T1000 (cell line): ENCODE measurements around the gene XPO5.
"Not testable (repeated sequence)": the region's sequence is repeated elsewhere in the genome, so short reads cannot be mapped to it uniquely, and the experiment has no call there.

Experiments
- DNase-seq: peaks from one replicate; lab custom pipeline; 2025; ENCODE audit warnings: mixed read lengths; lab: John Stamatoyannopoulos, UW

XPO5 gene

DNA sequence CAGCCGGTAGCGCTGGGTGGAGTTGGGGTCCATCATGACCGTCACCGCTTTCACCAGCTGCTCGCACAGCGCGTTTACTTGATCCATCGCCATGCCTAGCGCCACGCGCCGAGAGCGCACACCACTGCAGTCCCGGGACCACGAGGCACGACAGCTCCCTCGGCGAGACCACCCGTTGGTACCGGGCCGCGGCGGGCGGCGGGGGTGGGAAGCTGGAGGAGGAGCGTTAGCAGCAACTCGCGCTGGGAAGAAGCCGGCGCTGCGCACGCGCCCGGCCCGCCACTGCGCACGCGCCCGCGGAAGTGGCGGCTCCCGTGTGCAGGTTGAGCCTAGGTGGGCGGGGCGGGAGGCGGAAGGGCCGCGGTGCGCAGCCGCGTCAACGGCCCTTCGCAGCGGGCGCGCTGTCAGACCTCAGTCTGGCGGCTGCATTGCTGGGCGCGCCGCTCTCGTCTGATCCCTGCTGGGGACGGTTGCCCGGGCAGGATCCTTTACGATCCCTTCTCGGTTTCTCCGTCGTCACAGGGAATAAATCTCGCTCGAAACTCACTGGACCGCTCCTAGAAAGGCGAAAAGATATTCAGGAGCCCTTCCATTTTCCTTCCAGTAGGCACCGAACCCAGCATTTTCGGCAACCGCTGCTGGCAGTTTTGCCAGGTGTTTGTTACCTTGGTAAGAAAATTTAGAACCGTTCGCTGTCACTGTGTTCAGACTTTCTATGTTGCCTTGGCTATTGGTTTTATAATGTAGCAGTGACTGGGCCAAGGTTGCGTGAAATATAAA, at the start of gene XPO5, which contains the start of gene POLH:
XPO5 (minus strand) TSS at position 267 of the 780 bp plus-strand sequence; CDS start at position 93, 174 bp downstream.
POLH (plus strand) TSS at position 414 of the 780 bp plus-strand sequence. CDS start 6,135 bp downstream, outside the sequence.
- DNase-seq = peak; percentile 88

DNA sequence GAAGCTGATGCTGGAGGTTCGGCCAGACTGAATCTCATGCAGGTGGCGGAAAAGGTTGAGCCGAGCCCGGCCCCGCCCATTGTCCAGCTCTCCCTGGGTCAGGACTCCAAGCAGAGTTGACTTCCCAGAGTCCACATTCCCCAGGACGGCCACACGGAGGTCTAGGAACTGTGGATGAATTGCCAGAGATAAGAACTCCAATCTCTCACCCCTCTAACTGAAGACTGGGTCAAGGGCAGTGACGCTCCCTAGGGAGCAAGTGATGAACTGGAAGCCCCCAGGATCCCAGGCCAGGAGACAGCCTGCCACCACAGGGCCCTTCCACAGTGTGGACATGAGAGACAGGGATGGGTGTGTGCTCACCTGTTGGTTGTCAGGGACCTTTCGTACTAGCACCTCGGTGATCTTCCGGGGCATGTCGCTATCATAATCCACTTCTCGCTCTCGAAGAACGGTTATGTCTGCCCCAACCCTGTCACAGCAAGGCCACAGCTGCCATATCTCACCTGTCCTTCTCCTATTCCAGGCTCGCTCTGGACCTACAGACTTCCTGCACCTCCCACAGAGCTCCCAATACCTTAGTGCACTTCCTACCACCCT, 49.7 kb upstream of the XPO5 start:
- no peak for DNase-seq

GRCh38 chr6:43624786-43625288, 49.0 kb upstream of the XPO5 start:
- DNase-seq = no peak

DNA sequence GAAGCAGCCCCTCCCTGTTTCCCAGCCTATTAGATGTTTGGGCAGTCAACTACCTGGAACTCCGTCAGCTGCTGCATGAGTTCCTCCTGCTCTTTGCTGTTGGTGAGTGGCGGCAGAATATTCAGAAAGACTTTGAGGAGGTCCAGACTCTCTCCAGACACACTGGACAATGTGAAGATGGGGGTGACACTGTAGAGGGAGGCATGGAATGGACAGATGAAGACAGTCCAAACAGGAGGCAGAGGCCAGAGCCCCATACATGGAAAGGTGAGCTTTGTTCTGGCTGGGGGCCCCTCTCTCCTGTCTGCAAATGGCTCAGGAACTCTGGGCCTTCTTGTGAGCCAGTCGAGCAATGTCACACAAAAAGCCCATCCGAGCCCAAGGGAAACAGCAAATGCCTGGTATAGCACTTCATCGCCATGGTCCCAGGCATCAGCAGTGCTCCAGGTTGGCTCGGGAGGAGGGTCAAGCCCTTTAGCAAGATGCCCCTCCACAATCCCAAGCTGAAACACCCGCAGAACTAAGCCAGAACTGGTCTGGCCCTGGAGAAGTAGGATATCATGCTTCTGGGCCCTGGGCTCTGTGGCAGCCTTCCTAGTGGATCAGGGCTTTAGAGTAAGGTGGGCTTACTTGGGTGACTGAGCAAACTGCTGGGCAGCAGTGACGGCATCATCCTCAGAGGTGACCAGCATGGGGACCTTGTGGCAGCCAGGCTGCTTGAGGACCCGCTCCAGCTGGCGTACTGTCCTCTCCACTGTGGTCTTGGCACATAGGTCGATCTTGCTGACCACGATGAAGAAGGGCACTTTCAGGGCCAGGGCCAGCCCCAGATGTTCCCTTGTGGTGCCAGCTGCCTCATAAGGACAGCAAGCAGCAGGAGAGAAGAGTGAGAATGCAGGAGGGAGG, 48.3 kb upstream of the XPO5 start:
- no peak for DNase-seq

GRCh38 chr6:43622541-43622940, 46.7 kb upstream of the XPO5 start:
- DNase-seq = no peak

DNA sequence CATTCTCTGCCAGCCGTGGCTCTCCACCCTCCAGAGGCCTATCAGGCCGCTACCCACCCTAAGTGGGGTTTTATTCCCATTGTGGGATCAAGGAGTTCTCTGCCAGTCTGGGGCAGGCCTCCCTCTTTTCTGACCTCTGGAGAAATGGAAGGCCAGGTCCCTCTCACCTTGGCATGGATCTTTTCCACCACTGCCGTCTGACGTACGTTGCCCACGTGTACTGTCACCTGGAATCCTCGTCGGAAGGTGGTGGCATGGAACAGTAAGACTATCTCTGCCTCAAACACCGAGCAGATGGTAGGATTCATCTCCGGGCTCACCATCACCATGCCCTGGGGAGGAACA, 46.0 kb upstream of the XPO5 start:
- no peak for DNase-seq

DNA sequence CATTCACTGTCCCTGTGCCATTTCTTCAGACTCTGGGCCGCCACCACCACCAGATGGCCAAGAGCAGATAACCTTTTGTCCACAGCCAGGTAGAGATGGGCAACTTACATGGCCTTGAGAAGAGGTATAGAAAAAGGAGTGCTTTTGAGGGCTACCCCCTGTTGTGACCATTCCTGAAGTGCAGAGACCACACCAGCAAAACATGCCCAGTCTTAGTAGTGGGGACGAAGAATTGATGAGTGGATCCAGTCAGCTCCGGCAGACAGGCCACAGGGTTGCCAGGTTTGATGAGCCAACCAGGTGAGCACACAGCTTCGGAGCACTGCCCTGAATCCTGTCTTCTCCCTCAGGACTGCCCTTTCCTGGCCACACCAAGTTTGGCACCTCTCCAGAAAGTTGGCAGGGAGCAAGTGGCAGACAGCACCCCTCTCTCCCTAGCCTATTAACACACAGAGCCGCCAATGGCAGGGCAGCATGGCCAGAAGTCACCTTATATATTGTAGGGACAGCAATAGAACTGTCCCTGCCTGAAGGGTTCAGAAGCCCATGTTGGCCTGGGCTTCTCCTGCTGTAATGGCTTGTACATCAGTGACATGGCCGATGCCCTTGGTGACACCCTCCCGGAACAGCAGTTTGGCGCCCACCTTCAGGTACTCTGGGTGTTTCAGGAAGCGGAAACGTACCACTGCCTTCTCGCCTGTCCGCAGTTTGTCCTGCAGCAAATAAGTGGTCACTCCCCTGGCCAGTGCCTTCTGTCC, 45.4 kb upstream of the XPO5 start:
- no peak for DNase-seq

- DNase-seq = no peak
Measured at GRCh38 chr6:43616725-43617472, 41.1 kb upstream of the XPO5 start.

DNA sequence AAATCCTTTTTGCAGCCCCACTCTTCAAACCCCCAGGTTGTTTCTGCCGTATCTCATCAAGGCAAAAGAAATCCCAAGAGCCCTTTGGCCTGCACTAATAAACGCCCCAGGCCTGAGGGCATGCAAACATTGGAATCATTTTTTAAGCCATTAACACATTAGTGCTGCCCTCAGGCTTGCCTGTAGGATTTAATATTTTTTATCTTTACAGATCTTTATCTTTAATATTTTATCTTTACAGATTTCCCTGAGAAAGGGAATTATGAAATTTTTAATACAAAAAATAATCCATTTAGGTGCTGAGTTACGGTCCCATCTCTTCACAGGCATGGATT, 38.5 kb upstream of the XPO5 start:
- no peak for DNase-seq

DNA sequence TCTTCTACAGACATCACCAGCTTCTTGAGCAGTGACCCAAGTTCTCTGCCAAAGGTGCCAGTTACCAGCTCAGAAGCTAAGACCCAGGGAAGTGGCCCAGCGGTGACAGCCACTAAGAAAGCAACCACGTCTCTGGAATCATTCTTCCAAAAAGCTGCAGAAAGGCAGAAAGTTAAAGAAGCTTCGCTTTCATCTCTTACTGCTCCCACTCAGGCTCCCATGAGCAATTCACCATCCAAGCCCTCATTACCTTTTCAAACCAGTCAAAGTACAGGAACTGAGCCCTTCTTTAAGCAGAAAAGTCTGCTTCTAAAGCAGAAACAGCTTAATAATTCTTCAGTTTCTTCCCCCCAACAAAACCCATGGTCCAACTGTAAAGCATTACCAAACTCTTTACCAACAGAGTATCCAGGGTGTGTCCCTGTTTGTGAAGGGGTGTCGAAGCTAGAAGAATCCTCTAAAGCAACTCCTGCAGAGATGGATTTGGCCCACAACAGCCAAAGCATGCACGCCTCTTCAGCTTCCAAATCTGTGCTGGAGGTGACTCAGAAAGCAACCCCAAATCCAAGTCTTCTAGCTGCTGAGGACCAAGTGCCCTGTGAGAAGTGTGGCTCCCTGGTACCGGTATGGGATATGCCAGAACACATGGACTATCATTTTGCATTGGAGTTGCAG, 38.0 kb upstream of the XPO5 start:
- no peak for DNase-seq

DNA sequence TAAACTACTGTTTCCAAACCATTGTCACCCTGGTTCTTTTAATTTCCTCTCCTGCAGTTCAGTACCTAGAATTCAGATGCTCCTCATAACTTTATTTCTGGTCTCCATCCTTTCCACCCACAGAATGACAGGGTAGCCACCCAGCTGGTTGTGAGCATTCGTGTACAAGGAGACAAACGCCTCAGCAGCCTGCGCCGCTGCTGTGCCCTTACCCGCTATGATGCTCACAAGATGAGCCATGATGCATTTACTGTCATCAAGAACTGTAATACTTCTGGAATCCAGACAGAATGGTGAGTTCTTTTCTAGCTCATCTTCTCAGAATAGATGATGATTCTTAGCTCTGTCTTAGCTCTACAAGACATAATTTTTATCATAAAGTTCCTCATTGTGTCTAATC, 34.6 kb upstream of the XPO5 start:
- DNase-seq = no peak

DNA sequence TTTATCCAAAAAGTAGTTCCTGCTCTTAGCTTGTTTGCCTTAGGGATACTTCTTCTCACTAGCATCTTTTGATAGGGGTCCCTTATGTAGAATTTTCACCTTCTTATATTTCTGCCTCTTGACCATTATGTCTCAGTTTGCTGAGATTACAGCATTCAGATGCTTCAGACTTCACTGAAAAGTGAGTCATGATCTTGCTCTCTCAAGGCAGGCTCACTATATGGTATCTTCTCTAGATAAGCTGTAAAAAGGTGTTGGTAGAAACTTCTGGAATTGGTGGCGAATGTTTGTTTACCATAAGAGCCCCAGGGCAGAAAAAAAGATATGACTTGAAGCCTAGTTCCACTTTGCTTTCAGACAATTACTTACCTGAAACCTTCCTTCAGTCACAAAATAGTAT, 33.6 kb upstream of the XPO5 start:
- DNase-seq = no peak

- DNase-seq = no peak
Measured at GRCh38 chr6:43608807-43609206, 33.0 kb upstream of the XPO5 start.

DNA sequence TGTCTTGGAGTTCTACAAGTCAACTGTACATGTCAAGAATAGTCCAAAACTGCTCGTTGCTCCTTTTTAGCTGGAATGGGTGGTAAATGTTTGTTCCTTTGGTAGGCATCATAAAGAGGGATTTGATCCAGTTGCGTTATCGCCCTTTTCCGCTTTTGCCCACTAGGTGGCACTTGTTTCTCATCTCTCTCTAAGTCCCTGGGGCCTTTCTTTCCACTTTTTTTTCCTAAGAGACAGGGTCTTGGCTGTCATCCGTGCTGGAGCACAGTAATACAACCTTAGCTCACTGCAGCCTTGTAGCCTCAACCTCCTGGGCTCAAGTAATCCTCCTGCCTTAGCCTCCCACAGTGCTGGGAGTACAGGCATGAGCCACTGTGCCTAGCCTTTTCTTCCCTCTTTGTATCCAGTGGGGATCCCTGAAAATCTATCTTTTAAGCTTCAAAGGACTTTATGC, 32.5 kb upstream of the XPO5 start:
- peak; percentile 56 for DNase-seq

GRCh38 chr6:43606019-43606418, 30.2 kb upstream of the XPO5 start:
- no peak for DNase-seq

GRCh38 chr6:43604174-43604573, 28.3 kb upstream of the XPO5 start:
- DNase-seq = no peak

DNA sequence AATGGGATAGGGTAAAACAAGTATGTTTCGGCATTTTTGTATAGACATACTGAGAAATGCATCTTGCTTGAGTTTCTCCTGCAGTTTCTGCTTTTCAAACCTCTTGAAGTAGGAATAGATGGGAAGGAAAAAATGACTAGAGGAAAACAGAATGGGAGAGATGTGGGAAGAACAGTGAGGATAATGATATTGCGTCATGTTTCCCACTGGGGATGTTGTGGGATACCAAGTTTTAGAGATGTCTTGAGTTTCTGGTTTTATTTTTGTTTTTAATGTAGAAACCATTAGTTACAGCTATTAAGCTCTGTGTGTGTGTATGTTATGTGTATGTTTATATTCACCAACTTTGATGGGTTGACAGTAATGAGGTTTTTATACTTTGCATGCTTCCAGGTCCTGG, 24.8 kb upstream of the XPO5 start:
- DNase-seq = no peak

DNA sequence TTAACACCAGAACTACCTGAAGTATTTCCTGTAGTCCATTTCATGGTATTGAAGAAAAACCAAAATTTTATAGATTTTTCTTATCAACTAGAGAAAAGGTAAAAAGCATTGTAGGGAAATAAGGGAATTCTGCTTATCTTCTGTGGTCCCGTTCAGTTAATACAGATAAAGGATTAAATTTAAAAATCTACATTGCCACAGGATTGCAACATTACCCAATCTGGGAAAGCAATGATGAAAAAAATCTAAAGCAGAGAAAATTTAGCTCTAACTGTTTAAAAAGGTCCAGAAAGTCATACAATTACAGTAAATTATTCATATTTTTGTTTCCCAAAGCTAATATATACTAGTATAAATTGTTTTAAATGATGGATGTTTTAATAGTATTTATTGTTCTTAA, 18.1 kb upstream of the XPO5 start:
- no peak for DNase-seq

- DNase-seq = not testable (repeated sequence)
Measured at GRCh38 chr6:43589564-43589963, 13.7 kb upstream of the XPO5 start.

- DNase-seq = no peak
Measured at GRCh38 chr6:43588194-43588593, 12.4 kb upstream of the XPO5 start.
